ENCODE measurements around the gene SNX13. TPM values are rescaled to one million over a fixed set of nuclear protein-coding genes. Genes with fewer than 3 reads are reported as not detected.

The SNX13 gene
- total and polyA plus RNA-seq, 2 of the 4 experiments (the other 2 are of a cell fraction), result 9.0 to 24.9 TPM

DNA sequence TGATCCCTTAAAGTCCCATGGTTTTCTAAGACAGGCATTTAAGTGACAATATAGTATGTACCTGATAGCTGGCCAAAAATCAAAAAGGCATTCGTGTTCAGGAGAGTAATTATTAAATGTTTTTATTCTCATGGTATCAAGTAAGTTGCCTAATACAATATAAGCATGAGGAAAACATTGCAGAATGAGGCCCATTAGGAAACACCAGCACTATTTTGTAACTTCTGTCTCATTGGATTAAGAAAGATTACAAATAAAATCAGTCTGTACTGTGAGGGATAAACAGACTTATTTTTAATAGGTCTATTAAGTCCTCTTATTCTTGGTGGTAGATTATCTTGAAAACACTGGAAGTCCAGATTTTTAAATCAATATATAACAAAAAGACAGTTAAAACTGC lies 110.1 kb downstream of the SNX13 start:
- no peak overlapping the region for H2AFZ ChIP-seq (replicated peaks; ENCODE audit: low read length, poor library complexity)
- H3K36me3 ChIP-seq (ENCODE audit: control insufficient read depth, insufficient read depth, low read length), result no peaks in the 10 kb centered on the region
- in situ Hi-C loops (cut with MboI; ENCODE audit: low sequenced_read_pairs) (no loop called here), intact Hi-C loops (cut with micrococcal nuclease) (no loop called here), dilution Hi-C loops (cut with HindIII; ENCODE audit: low sequenced_read_pairs, unreplicated experiment) (no loop called here)
- no peak overlapping the region for H3K18ac ChIP-seq (ENCODE audit: low read depth, low read length)
- H2AK9ac ChIP-seq (replicated peaks; ENCODE audit: low read depth, low read length, poor library complexity), result no peak overlapping the region
- ATAC-seq (ENCODE audit: low read depth) (no peak), DNase-seq (no peak)
- no peak overlapping the region for H3K23ac ChIP-seq (ENCODE audit: low read depth, low read length)
- no peak overlapping the region for H3K4ac ChIP-seq (ENCODE audit: low read depth, low read length)
- TF ChIP-seq NFE2L2 (IDR thresholded peaks at IDR 0.05; ENCODE audit: low read depth, low read length), result no peak
- TF ChIP-seq RAD21 (IDR thresholded peaks at IDR 0.05; ENCODE audit: low read length), result no peak
- H2BK15ac ChIP-seq (ENCODE audit: low read depth, low read length), result no peak overlapping the region
- no peaks in the 10 kb centered on the region for H3K9me3 ChIP-seq (ENCODE audit: control insufficient read depth, insufficient read depth, low read length)
- no peak overlapping the region for H2AK5ac ChIP-seq (ENCODE audit: low read depth, low read length)
- no peak overlapping the region for H3K27ac ChIP-seq (ENCODE audit: insufficient read depth, low read length)
- POLR2A ChIA-PET (ENCODE audit: unreplicated experiment), result no interaction called here
- H2BK5ac ChIP-seq (ENCODE audit: low read depth, low read length, poor library complexity, severe bottlenecking), result no peak overlapping the region
- CTCF ChIA-PET, result no interaction called here
- H3K9me1 ChIP-seq (ENCODE audit: insufficient read depth, low read length), result no peaks in the 10 kb centered on the region
- no peak overlapping the region for H2BK20ac ChIP-seq (ENCODE audit: low read depth, low read length)
- H3K4me2 ChIP-seq (ENCODE audit: low read depth, low read length), result no peak overlapping the region
- H2BK120ac ChIP-seq (ENCODE audit: low read depth, low read length), result no peak overlapping the region
- H3K4me3 ChIP-seq (ENCODE audit: insufficient read depth, low read depth, low read length), result no peak overlapping the region
- no CpG with 5 or more reads among the region's 1 CpG for WGBS, 2 experiments (ENCODE audit: extremely low coverage in 2 of 2, insufficient read length in 1 of 2)
- H3K4me1 ChIP-seq (ENCODE audit: control insufficient read depth, insufficient read depth, low read length), result no peaks in the 10 kb centered on the region
- H4K91ac ChIP-seq (ENCODE audit: insufficient read depth, low read depth, low read length), result no peak overlapping the region
- no TSS peak for BruUV-seq (replicated peaks)
- no peaks in the 10 kb centered on the region for H3K27me3 ChIP-seq (ENCODE audit: control insufficient read depth, insufficient read depth, low read length)
- H4K20me1 ChIP-seq (ENCODE audit: insufficient read depth, low read length), result no peaks in the 10 kb centered on the region
- no peak overlapping the region for H4K8ac ChIP-seq (ENCODE audit: low read depth in 2 of 2, low read length in 2 of 2)
- no peak overlapping the region for H3K56ac ChIP-seq (ENCODE audit: extremely low read depth, insufficient read depth, low read length)
- no peak overlapping the region for H4K5ac ChIP-seq (ENCODE audit: low read depth, low read length)
- H3K79me1 ChIP-seq (ENCODE audit: low read depth in 1 of 2, low read length in 2 of 2), result no peaks in the 10 kb centered on the region
- no peak overlapping the region for H3K9ac ChIP-seq (ENCODE audit: low read depth, low read length)
- H3K14ac ChIP-seq (replicated peaks; ENCODE audit: low read depth, low read length), result no peak overlapping the region
